GM21576 (cell line): ENCODE data around the gene MYL12A.
"Not testable (repeated sequence)": the region's sequence is repeated elsewhere in the genome, so short reads cannot be mapped to it uniquely, and the experiment has no call there.

Experiments
- ATAC-seq: cut with Tn5 transposase; IDR thresholded peaks from one replicate; pipeline ENCODE4 v1.9.1; 2021; ENCODE audit warnings: mild to moderate bottlenecking, moderate library complexity; ENCODE audit not compliant: unreplicated experiment

The MYL12A gene

DNA sequence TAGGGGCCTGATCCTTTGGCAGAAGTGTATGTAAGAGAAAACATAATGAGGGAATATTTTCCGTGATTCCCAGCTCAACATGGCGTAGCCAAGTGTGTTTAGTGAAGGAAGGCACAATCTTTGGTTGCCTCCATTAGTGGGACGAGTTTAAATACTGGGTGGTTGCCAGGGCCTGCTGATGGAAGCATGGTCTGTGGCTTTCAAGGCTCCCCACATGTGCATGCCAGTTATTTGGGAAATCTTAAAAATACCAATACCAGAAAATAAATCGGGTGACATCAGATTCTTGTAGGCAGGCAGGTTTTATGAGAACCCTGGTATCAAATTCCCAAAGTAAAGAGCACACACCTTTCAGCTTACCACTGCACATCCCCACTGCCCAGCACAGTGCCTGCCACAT is 7.1 kb downstream of the MYL12A start:
- no peak for ATAC-seq

- no peak for ATAC-seq
Measured at GRCh38 chr18:3255611-3256165, 8.1 kb downstream of the MYL12A start.

- peak; percentile 28 for ATAC-seq
Measured at GRCh38 chr18:3256693-3257626, 9.4 kb downstream of the MYL12A start.

GRCh38 chr18:3257627-3258120 is 10.1 kb downstream of the MYL12A start:
- ATAC-seq, result no peak

DNA sequence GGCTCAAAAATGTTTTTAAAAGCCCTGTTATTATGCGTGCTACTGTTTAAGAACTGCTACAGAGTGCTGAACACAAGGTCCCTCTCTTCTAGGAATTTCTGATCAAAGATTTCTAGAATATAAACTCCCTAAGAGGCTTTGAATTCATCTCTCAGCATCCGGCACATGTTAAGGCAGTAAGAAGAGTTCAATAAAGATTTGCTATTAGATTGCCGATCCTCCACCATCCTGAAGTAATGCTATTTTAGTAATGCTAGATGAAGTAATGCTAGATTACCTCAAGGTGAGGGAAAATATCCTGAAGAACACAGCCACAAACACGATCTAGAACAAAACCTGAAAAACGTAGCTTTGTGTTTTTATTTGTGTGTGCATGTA is 13.4 kb downstream of the MYL12A start:
- ATAC-seq, result no peak

DNA sequence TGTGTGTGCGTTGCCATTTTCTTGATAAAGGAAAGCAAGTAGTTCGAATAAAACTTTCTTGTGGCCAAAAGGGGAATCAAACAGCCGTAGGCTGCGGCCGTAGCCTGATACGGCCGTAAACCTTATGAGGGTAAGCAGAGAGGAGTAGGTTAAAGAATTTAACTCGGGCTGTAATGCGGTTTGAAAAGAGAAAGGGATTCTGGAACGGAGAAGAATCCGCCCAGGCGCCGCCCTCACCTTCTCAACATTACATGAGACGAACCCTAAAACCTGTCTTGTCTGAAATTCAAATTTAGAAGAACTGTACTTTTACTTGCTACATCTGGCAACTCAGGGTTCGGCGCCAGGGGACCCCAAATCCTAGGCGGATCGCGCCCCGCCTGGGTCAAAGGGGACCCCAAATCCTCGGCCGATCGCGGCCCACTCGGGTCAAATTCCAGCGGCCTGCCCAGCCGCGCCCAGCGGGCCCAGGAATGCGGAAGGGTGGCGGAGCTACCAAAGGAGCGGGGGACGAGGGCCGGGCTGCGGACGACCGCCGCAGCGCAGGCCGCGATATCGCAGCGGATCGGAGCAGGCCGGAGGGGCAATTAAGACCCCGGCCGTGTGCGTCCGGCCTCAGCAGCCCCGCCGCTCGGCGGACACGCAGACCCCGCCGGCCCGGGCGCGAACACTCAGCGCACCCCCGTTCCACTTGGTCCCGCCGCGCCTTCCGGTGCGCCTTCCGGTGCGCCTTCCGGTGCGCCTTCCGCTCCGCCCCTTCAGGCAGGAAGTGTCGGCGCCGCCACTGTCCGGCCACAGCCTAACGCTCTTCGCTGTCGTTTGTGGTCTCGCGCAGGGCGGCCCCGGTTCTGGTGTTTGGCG is 14.0 kb downstream of the MYL12A start, which contains the start of gene MYL12B:
Gene MYL12B (plus strand): TSS at position 761 of the 861 bp plus-strand sequence. CDS start 10,766 bp downstream, outside the sequence.
- ATAC-seq, result peak; percentile 82

- ATAC-seq, result peak; percentile 28
Measured at GRCh38 chr18:3262234-3263131, 14.9 kb downstream of the MYL12A start.

DNA sequence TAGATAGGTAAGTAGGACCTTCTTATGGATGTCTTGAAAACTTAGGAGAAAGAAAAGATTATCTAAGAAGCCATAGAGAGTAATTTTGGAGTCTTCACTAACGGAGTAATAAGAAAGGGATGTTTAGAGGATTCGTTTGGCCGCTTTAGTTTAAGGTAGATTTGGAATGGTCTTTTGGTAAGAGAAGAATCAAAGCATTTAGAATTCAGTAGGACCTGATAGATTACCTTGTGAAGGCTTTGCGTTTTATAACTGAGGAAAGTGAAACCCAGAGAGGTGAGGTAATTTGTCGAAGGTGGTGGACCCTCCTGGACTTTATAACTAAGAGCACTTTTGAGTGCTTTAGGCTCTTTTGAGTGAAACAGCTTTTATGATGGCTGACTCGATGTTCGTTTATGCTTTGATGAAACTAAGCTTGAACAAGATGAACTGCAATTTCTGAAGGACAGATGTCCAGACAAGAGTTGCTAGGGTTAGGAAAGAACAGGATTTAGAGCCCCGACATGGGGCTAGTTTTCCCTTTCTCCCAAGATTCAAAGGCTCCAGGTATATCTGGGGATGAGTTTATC is 15.6 kb downstream of the MYL12A start:
- ATAC-seq, result no peak

GRCh38 chr18:3264362-3264761 is 16.8 kb downstream of the MYL12A start:
- ATAC-seq, result no peak

- ATAC-seq, result no peak
Measured at GRCh38 chr18:3265564-3266033, 18.0 kb downstream of the MYL12A start.

GRCh38 chr18:3266062-3266608 is 18.5 kb downstream of the MYL12A start:
- ATAC-seq, result no peak

DNA sequence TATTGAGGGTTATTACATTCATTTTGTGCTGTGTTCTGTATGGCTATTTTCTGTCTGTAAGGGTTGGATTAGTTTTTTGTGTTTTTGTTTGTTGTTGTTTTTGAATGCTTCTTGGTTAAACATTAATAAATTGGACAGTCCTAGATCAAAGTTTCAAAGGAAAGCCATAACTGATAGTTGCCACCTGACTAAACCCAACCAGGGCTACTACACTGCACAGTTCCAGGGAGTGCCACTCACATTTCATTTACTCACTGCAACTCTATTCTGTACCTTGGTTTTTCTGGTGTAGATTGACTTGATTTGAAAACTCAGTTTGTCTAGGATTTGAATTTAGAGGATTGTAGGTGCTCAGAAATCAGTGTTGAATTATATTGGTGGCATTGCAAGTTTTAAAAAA is 20.7 kb downstream of the MYL12A start:
- no peak for ATAC-seq

DNA sequence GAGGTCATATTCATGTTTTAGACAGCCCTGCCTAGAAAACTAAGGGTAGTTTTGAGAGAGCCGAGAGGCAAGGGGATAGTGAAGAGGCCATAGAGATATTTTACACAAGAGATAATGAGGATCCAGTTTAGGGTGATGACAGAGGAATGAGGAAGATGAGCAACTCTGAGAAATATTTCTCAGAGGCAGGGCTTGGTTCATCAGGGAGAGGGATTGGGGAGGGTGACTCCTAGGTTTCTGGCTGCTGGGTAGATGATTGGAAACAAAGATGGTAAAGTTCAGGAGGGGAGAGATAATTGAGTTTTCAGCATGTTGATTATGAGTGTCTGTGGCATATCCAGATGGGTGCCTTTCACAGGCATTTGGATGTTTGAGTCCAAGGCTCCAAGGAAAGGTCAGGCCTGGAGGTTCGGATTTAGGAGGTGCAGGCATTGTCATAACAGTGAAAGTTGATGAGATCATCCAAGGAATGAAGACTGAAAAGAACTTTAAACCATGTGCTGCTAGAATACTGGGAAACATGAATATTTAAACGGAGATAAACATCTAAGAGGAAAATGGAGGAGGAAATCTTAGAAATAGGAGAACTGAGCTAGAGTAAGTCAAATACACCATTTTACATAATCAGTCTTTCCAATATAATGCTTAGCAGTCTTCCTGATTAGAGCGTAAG is 21.8 kb downstream of the MYL12A start:
- ATAC-seq, result no peak

GRCh38 chr18:3269914-3270299 is 22.3 kb downstream of the MYL12A start:
- no peak for ATAC-seq

DNA sequence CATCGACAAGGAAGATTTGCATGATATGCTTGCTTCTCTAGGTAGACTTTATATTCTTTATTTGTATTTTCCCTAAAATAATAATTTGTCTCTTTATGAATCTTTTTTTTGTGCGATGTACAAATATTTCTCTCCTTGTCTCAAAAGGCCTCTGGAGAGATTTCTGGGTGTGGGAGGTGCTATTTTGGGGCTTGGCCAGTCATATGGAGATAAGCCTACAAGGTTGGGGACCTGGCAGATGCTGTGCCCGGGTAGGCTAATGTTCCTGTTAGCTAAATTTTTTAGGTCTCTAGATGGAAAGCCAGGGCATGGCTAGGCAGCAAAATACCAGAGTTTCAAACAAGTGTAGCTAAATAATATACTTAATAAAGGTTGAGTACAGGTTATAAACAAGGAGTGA is 25.4 kb downstream of the MYL12A start:
- no peak for ATAC-seq

GRCh38 chr18:3277643-3278213 is 30.1 kb downstream of the MYL12A start:
- ATAC-seq, result not testable (repeated sequence)

GRCh38 chr18:3279201-3280185 is 31.9 kb downstream of the MYL12A start:
- peak; percentile 82 for ATAC-seq
